ENCODE results near the gene SERPING1. TPM values are rescaled to one million over a fixed set of nuclear protein-coding genes. Genes with fewer than 3 reads are reported as not detected.

The SERPING1 gene
- total RNA-seq, 2 donors from 2014 or later, result 166 to 216 TPM

DNA sequence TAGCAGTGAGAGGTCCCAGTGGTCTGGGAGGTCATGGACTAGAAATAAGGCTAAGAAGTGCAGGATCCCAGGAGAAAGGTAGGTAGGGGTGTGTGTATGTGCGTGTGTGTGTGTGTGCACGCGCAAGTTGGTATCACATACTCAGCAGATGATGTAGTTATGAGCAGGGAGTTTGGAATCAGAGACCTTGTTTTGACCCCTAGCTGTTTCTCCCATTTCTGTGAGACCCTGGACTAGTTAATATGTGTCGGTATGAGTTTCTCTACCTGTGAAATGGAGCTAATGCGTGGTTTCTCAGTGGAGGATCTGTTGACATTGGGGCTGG is 1.3 kb downstream of the SERPING1 start:
- Histone ChIP-seq H3K9me3 (no peaks in the 10 kb centered on the region), H3K27ac (peak overlapping the region; percentile 72 to 89 (median 82)), H3K36me3 (replicated peaks in 1 of 2; ENCODE audit: insufficient read depth in 1 of 2, low read depth in 2 of 2) (no peaks in the 10 kb centered on the region), H3K4me1 (peaks cover 18% of the 10 kb centered on the region), H3K27me3 (no peaks in the 10 kb centered on the region), H3K4me3 (no peak overlapping the region)
- intact Hi-C loops (cut with DNase I), result no loop called here
- 51 to 60% methylated on average over 5 of the region's 5 CpGs for WGBS, 2 donors
- DNase-seq (no peak), ATAC-seq (no peak)
- TF ChIP-seq, protein P1, sequence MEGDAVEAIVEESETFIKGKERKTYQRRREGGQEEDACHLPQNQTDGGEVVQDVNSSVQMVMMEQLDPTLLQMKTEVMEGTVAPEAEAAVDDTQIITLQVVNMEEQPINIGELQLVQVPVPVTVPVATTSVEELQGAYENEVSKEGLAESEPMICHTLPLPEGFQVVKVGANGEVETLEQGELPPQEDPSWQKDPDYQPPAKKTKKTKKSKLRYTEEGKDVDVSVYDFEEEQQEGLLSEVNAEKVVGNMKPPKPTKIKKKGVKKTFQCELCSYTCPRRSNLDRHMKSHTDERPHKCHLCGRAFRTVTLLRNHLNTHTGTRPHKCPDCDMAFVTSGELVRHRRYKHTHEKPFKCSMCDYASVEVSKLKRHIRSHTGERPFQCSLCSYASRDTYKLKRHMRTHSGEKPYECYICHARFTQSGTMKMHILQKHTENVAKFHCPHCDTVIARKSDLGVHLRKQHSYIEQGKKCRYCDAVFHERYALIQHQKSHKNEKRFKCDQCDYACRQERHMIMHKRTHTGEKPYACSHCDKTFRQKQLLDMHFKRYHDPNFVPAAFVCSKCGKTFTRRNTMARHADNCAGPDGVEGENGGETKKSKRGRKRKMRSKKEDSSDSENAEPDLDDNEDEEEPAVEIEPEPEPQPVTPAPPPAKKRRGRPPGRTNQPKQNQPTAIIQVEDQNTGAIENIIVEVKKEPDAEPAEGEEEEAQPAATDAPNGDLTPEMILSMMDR (IDR thresholded peaks at IDR 0.05), result no peak
- TF ChIP-seq POLR2A (IDR thresholded peaks at IDR 0.05), result no peak

DNA sequence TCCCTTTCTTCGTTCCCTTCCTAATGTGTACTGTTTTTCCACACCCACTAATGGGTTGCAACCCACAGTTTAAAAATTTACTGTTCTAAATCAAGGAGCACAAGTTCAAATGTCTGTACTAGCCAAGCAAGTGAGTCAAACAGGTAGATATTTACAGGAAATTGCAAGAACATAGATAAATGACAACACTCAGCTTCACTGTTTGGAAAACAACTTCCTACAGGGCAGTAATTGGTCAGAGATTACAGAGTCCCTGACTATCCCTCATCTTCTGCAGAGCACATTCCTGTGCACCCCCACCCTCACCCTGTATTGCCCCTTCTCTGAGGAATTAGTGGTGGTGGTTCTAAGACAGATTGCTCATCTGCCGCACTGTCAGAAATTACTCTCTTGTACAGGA is 1.9 kb downstream of the SERPING1 start:
- intact Hi-C loops (cut with DNase I), result no loop called here
- TF ChIP-seq POLR2A (IDR thresholded peaks at IDR 0.05), result no peak
- TF ChIP-seq, protein P1 (IDR thresholded peaks at IDR 0.05), result no peak
- Histone ChIP-seq H3K9me3 (no peaks in the 10 kb centered on the region), H3K27ac (peak overlapping the region in 3 of 4 donors; percentile 80 to 89 (median 83)), H3K4me3 (no peak overlapping the region), H3K36me3 (replicated peaks in 1 of 2; ENCODE audit: insufficient read depth in 1 of 2, low read depth in 2 of 2) (no peaks in the 10 kb centered on the region), H3K4me1 (peaks cover 18% of the 10 kb centered on the region), H3K27me3 (no peaks in the 10 kb centered on the region)
- ATAC-seq (no peak), DNase-seq (no peak)
- 28 to 39% methylated on average over 2 of the region's 2 CpGs for WGBS, 2 donors

DNA sequence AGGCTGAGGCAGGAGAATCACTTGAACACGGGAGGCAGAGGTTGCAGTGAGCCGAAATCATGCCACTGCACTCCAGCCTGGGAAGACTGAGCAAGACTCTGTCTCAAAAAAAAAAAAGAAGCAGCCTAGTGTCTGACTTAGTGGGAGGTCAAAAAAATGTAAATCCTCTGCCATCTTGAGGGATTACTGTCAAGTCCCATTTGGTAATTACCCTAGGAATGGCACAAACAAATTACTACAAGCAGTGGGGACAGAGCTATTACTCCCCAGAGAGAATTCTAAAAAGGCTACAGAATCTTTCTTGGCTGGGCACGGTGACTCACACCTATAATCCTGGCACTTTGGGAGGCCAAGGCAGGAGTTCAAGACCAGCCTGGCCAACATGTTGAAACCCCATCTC is 3.8 kb downstream of the SERPING1 start:
- DNase-seq (no peak), ATAC-seq (no peak)
- WGBS, 2 donors, result 70 to 91% methylated on average over 2 to 3 of the region's 3 CpGs
- Histone ChIP-seq H3K27ac (no peak overlapping the region), H3K4me1 (peaks cover 18% of the 10 kb centered on the region), H3K36me3 (replicated peaks in 1 of 2; ENCODE audit: insufficient read depth in 1 of 2, low read depth in 2 of 2) (peaks cover 0 to 4% of the 10 kb centered on the region in 2 donors), H3K27me3 (no peaks in the 10 kb centered on the region), H3K9me3 (no peaks in the 10 kb centered on the region), H3K4me3 (no peak overlapping the region)
- no peak for TF ChIP-seq POLR2A (IDR thresholded peaks at IDR 0.05)
- TF ChIP-seq, protein P1 (IDR thresholded peaks at IDR 0.05), result no peak
- intact Hi-C loops (cut with DNase I), result no loop called here

DNA sequence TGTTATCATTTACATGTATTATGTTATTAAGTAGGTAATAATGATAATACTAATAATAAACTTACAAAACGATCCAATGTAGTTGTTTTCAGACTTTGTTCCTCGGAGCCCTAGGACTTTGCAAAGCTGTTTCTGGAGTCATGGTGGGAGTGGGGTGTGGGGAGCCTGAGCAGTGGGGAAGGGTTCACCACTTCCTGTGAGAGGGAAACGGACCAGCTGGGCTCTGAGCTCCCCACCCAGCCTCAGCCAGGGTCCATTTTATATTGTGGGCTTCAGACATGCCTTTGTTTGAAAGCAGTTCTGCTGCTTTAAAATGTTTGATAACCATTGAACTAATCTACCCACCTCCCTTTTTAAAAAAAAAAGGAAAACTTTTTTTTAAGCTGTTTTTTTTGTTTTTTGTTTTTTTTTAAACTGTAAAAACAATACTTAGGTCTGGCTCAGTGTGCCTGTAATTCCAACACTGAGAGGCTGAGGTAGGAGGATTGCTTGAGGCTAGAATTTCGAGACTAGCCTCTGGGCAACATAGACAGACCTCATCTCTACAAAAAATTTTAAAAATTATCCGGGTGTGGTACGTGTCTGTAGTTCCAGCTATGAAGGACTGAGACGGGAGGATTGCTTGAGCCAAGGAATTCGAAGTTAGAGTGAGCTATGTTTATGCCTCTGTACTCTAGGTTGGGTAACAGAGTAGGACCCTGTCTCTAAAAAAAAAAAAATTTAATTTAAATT is 7.0 kb downstream of the SERPING1 start:
- intact Hi-C loops (cut with DNase I), result no loop called here
- DNase-seq, result no peak
- H3K27ac ChIP-seq, result no peak overlapping the region
- H3K27me3 ChIP-seq, result no peaks in the 10 kb centered on the region
- H3K9me3 ChIP-seq, result no peaks in the 10 kb centered on the region
- no peak overlapping the region for H3K4me3 ChIP-seq
- peaks cover 5% of the 10 kb centered on the region for H3K4me1 ChIP-seq
- ATAC-seq, result no peak
- peaks cover 0 to 6% of the 10 kb centered on the region in 2 donors for H3K36me3 ChIP-seq (replicated peaks in 1 of 2; ENCODE audit: insufficient read depth in 1 of 2, low read depth in 2 of 2)
- no peak for TF ChIP-seq POLR2A (IDR thresholded peaks at IDR 0.05)
- TF ChIP-seq, protein P1 (IDR thresholded peaks at IDR 0.05), result no peak
- WGBS, 2 donors, result 56 to 58% methylated on average over 8 of the region's 8 CpGs

DNA sequence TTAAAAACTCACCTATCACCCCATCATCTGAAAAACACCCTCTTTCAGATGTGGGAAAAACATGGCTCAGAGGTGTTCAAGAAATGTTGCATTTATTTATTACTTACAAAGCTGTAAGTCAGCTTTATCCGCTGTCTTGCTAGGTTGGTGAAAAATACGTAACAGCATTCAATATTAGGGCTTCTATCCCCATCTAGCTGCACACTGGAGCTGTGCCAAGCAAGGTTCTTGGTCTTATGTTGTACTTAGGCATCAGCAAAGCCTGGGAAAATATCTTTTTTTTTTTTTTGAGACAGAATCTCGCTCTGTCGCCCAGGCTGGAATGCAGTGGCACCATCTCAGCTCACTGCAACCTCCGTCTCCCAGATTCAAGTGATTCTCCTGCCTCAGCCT is 7.5 kb downstream of the SERPING1 start:
- Histone ChIP-seq H3K4me1 (no peaks in the 10 kb centered on the region), H3K27ac (no peak overlapping the region), H3K9me3 (no peaks in the 10 kb centered on the region), H3K27me3 (no peaks in the 10 kb centered on the region), H3K36me3 (replicated peaks in 1 of 2; ENCODE audit: insufficient read depth in 1 of 2, low read depth in 2 of 2) (peaks cover 0 to 6% of the 10 kb centered on the region in 2 donors), H3K4me3 (no peak overlapping the region)
- no peak for DNase-seq
- 89 to 98% methylated on average over 5 of the region's 5 CpGs for WGBS, 2 donors
- intact Hi-C loops (cut with DNase I), result no loop called here
- TF ChIP-seq, protein P1 (IDR thresholded peaks at IDR 0.05), result no peak
- TF ChIP-seq POLR2A (IDR thresholded peaks at IDR 0.05), result no peak
- ATAC-seq, result no peak

Data from body of pancreas (tissue), 4 donors.